UCSD-AML1 (cell line): Measurements from ENCODE around the gene EEF1A2.

Experiments used
- DNase-seq: peaks from one replicate; lab custom pipeline; 2025; ENCODE audit not compliant: unreplicated experiment; lab: John Stamatoyannopoulos, UW

Gene EEF1A2

GRCh38 chr20:63455568-63455859 is 43.4 kb downstream of the EEF1A2 start:
- DNase-seq: no peak

- DNase-seq: no peak
These were observed 43.9 kb downstream of the EEF1A2 start for GRCh38 chr20:63454731-63455567.

GRCh38 chr20:63452821-63453523 is 45.9 kb downstream of the EEF1A2 start:
- DNase-seq: peak; percentile 77

GRCh38 chr20:63452341-63452740 is 46.5 kb downstream of the EEF1A2 start:
- DNase-seq: no peak

- no peak for DNase-seq
These were observed 47.1 kb downstream of the EEF1A2 start for GRCh38 chr20:63451821-63452220.

GRCh38 chr20:63449796-63450730 is 48.8 kb downstream of the EEF1A2 start:
- DNase-seq: no peak

GRCh38 chr20:63449025-63449424 is 49.9 kb downstream of the EEF1A2 start:
- DNase-seq: no peak

GRCh38 chr20:63448031-63448430 is 50.9 kb downstream of the EEF1A2 start:
- DNase-seq: no peak

GRCh38 chr20:63447320-63447719 is 51.6 kb downstream of the EEF1A2 start:
- DNase-seq: no peak

- DNase-seq: no peak
These were observed 52.5 kb downstream of the EEF1A2 start for GRCh38 chr20:63446216-63447024.

- DNase-seq: no peak
These were observed 53.7 kb downstream of the EEF1A2 start for GRCh38 chr20:63445075-63445734.

- DNase-seq: no peak
These were observed 54.3 kb downstream of the EEF1A2 start for GRCh38 chr20:63444548-63444947.

GRCh38 chr20:63443606-63444395 is 55.1 kb downstream of the EEF1A2 start:
- DNase-seq: no peak

GRCh38 chr20:63442100-63442493 is 56.8 kb downstream of the EEF1A2 start:
- peak; percentile 83 for DNase-seq

- DNase-seq: peak; percentile 75
These were observed 57.5 kb downstream of the EEF1A2 start for GRCh38 chr20:63441136-63442099.

GRCh38 chr20:63440366-63440955 is 58.4 kb downstream of the EEF1A2 start:
- DNase-seq: no peak

GRCh38 chr20:63439866-63440265 is 59.0 kb downstream of the EEF1A2 start:
- DNase-seq: no peak

GRCh38 chr20:63438121-63438520 is 60.8 kb downstream of the EEF1A2 start:
- DNase-seq: no peak
